Erythroblast (primary cell): ENCODE data around the gene FBLIM1.

Experiments used
- GATA1 ChIP-seq: IDR thresholded peaks from 2 replicates; pipeline ENCODE4 v1.6.1; 2011; ENCODE audit warnings: low read depth, mild to moderate bottlenecking, control low read depth, low read length, moderate library complexity
- POLR2A ChIP-seq: IDR thresholded peaks from 2 replicates; pipeline ENCODE4 v1.6.1; 2011; ENCODE audit warnings: mild to moderate bottlenecking, low read length

DNA sequence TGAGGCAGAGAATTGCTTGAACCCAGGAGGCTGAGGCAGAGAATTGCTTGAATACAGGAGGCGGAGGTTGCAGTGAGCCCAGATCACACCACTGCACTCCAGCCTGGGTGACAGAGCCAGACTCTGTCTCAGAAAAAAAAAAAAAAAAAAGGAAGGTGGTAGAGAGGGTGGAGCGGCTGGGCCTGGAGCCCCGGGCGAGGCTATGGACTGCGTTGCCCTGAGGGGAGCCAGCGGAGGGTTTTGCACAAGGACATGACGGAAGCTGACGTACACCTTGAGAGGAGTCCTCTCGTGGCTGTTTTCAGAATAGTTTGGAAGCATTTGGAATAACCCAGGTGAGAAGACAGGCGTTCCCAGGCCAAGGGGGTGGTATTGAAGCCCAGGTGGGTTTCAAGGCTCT is 6.9 kb upstream of the FBLIM1 start:
- TF ChIP-seq POLR2A (no peak), GATA1 (no peak)
